AG04450 (cell line): ENCODE measurements around the gene LRTM1. TPM values are rescaled to one million over a fixed set of nuclear protein-coding genes. Genes with fewer than 3 reads are reported as not detected.

Experiments used
- CTCF ChIA-PET: fragments of 300-600, 350-600 bp; formaldehyde crosslinking; extraction: SDS; loops from one replicate; lab custom pipeline; 2022; ENCODE audit warnings: antibody characterized with exemption, inconsistent platforms; lab: Charles Lee
- POLR2A ChIA-PET: fragments of 350-600 bp; formaldehyde crosslinking; extraction: SDS; loops from one replicate; lab custom pipeline; 2021; ENCODE audit warnings: antibody characterized with exemption, inconsistent platforms; lab: Yijun Ruan, JAX
- DNase-seq: peaks from one replicate; pipeline ENCODE4 v3.0.0-alpha.2; 2011; ENCODE audit warnings: low read depth, low spot score
- H3K27ac ChIP-seq: one replicate; pipeline ENCODE4 v1.5.1; 2012; ENCODE audit warnings: low read depth, low read length, control low read depth
- H3K27me3 ChIP-seq: one replicate; pipeline ENCODE4 v1.6.0; 2012; ENCODE audit warnings: low read length; ENCODE audit not compliant: control insufficient read depth, insufficient read depth
- H3K4me3 ChIP-seq: 2 replicates; pipeline ENCODE4 v1.5.1; 2011; ENCODE audit warnings: mild to moderate bottlenecking, low read depth, low read length, control low read depth
- H3K9me3 ChIP-seq: 2 replicates; pipeline ENCODE4 v1.5.1; 2012; ENCODE audit warnings: low read length; ENCODE audit not compliant: control insufficient read depth, insufficient read depth
- CTCF ChIP-seq: IDR thresholded peaks from 2 replicates; pipeline ENCODE4 v1.5.1; 2011; ENCODE audit warnings: low read depth, low read length, control low read depth, inconsistent platforms
- polyA plus RNA-seq: library from polyadenylated mRNA; depleted of rRNA; stranded (reverse); fragments of >200 nt; gene quantifications from 2 replicates; pipeline ENCODE4 v1.2.3, GENCODE V29; 2011

LRTM1 gene
- polyA plus RNA-seq, 1 experiment, result not detected

DNA sequence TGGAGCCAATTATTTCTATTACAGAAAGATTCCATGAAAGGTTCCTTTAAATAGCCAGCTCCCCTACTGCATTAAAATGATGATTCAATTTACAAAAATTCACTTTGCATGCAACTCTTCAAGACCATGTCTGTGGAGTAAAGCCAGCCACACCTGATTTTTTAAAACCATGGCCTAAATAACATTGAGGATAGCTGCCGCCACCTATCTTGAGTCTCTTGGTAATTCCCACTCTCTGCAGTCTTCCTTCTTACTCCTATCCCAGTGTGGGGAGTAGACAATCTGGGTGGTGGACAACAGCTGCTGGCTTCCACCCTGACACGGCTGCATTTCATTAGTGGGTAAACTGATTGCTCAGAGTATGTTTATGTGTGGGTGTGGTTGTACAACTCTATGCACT is 10.7 kb downstream of the LRTM1 start:
- Histone ChIP-seq H3K27ac (no peak overlapping the region), H3K9me3 (no peaks in the 10 kb centered on the region; the same call in 1 of the 2 replicates), H3K4me3 (no peak overlapping the region), H3K27me3 (no peaks in the 10 kb centered on the region)
- DNase-seq, result no peak
- no peak for TF ChIP-seq CTCF
- CTCF ChIA-PET, result no interaction called here
- POLR2A ChIA-PET, result no interaction called here

- CTCF ChIA-PET, result no interaction called here
- POLR2A ChIA-PET, result no interaction called here
- Histone ChIP-seq H3K27me3 (no peaks in the 10 kb centered on the region), H3K9me3 (peaks cover 3% of the 10 kb centered on the region; the same call in 1 of the 2 replicates), H3K4me3 (no peak overlapping the region), H3K27ac (no peak overlapping the region)
- TF ChIP-seq CTCF, result no peak
- DNase-seq, result no peak
Measured at GRCh38 chr3:54916732-54917131, 11.1 kb downstream of the LRTM1 start.

DNA sequence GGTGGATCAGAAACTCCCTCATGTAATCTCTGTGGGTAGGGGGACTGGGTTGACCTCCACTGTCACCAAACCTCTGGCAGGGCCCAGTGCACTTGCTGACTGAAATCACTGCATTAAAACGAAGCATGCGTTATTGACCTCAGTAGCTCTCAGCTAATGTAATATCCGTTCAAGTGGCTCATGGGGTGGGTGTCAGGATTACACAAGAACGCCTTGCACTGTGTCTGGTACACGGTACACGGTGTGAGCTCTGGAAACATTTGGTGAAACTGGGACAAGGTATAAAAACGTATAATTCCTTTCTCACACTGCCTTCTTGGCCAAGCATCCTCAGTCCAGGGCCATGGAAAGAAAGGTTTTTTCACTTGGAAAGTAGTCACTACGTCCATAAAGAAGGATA is 11.9 kb downstream of the LRTM1 start:
- no peak for DNase-seq
- peaks cover 7% of the 10 kb centered on the region; the same call in 1 of the 2 replicates for H3K9me3 ChIP-seq
- H3K27me3 ChIP-seq, result no peaks in the 10 kb centered on the region
- ChIA-PET POLR2A (no interaction called here), CTCF (no interaction called here)
- TF ChIP-seq CTCF, result no peak
- no peak overlapping the region for H3K4me3 ChIP-seq
- H3K27ac ChIP-seq, result no peak overlapping the region

DNA sequence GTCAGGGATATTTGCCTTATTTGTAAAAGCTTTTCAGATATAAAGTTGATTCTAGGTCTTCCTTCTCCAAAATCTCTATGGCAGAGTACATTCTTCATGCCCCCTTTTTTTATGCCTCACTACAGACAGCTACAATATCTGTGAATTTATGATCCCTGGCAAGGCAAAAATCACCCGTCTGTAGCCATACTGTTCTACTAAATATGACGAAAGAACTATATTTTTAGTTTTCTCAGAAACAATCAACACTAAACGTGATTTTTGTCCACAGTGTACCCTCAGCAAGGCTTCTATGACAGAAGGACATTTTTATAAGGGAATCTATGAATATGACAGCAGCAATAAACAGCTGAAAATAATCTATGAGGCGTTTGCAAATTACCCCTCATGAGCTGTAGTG is 12.7 kb downstream of the LRTM1 start:
- Histone ChIP-seq H3K27ac (no peak overlapping the region), H3K9me3 (peaks cover 7% of the 10 kb centered on the region; the same call in 1 of the 2 replicates), H3K27me3 (no peaks in the 10 kb centered on the region), H3K4me3 (no peak overlapping the region)
- no peak for TF ChIP-seq CTCF
- ChIA-PET POLR2A (no interaction called here), CTCF (no interaction called here)
- no peak for DNase-seq

GRCh38 chr3:54914180-54914579 is 13.7 kb downstream of the LRTM1 start:
- Histone ChIP-seq H3K9me3 (peaks cover 7% of the 10 kb centered on the region; the same call in 1 of the 2 replicates), H3K27ac (no peak overlapping the region), H3K27me3 (no peaks in the 10 kb centered on the region), H3K4me3 (no peak overlapping the region)
- CTCF ChIA-PET, result no interaction called here
- no peak for TF ChIP-seq CTCF
- POLR2A ChIA-PET, result no interaction called here
- no peak for DNase-seq
